GM23338 (cell line): ENCODE measurements around the gene NOL12.

Experiments
- CREB1 ChIP-seq: fragments of 250-450 bp; sonication (Bioruptor Pico); IDR thresholded peaks from 2 replicates; pipeline ENCODE4 v1.5.0; 2020; ENCODE audit warnings: low read depth, mild to moderate bottlenecking, moderate library complexity
- CTCF ChIP-seq, 2 experiments: fragments of 200-600 bp in 1 of 2; sonication (generic) in 1 of 2; conservative IDR thresholded peaks; 2 replicates each; pipeline versions ENCODE4 v1.5.1 to v1.6.1; 2016 to 2017; ENCODE audit warnings: antibody characterized with exemption in 2 of 2, low read depth in 2 of 2, mild to moderate bottlenecking in 2 of 2, moderate library complexity in 1 of 2
- ETS1 ChIP-seq: IDR thresholded peaks from 2 replicates; pipeline ENCODE4 v1.6.1; 2016; ENCODE audit warnings: antibody characterized with exemption
- EZH2 ChIP-seq: fragments of 200-600 bp; sonication (generic); IDR thresholded peaks from one replicate; pipeline ENCODE4 v1.8.0; 2017; ENCODE audit warnings: antibody characterized with exemption, mild to moderate bottlenecking, low read depth; ENCODE audit not compliant: unreplicated experiment
- EZH2phosphoT487 ChIP-seq: fragments of 200-600 bp; sonication (generic); IDR thresholded peaks from one replicate; pipeline ENCODE4 v1.8.1; 2018; ENCODE audit warnings: antibody characterized with exemption; ENCODE audit not compliant: unreplicated experiment
- JUNB ChIP-seq: IDR thresholded peaks from one replicate; pipeline ENCODE4 v1.6.1; 2016; ENCODE audit warnings: antibody characterized with exemption; ENCODE audit not compliant: unreplicated experiment
- NANOG ChIP-seq: IDR thresholded peaks from 2 replicates; pipeline ENCODE4 v1.6.1; 2016; ENCODE audit warnings: antibody characterized with exemption, borderline replicate concordance
- POLR2AphosphoS5 ChIP-seq: IDR thresholded peaks from 2 replicates; pipeline ENCODE4 v1.6.1; 2016; ENCODE audit warnings: antibody characterized with exemption, low read depth
- REST ChIP-seq: IDR thresholded peaks from one replicate; pipeline ENCODE4 v1.6.1; 2018; ENCODE audit warnings: antibody characterized with exemption; ENCODE audit not compliant: unreplicated experiment
- STAT1 ChIP-seq: IDR thresholded peaks from one replicate; pipeline ENCODE4 v1.6.1; 2016; ENCODE audit warnings: antibody characterized with exemption; ENCODE audit not compliant: unreplicated experiment
- ZNF114 ChIP-seq: fragments of 250-450 bp; sonication (Bioruptor Pico); IDR thresholded peaks from 2 replicates; pipeline ENCODE4 v1.5.0; 2020; ENCODE audit warnings: mild to moderate bottlenecking, moderate library complexity
- ZNF331 ChIP-seq: fragments of 250-450 bp; sonication (Bioruptor Pico); IDR thresholded peaks from 2 replicates; pipeline ENCODE4 v1.5.0; 2020; ENCODE audit warnings: low read depth, mild to moderate bottlenecking, moderate library complexity
- ZNF462 ChIP-seq: fragments of 250-450 bp; sonication (Bioruptor Pico); IDR thresholded peaks from 2 replicates; pipeline ENCODE4 v1.5.0; 2020; ENCODE audit warnings: mild to moderate bottlenecking, moderate library complexity

GRCh38 chr22:37725551-37726240, 39.6 kb downstream of the NOL12 start:
- TF ChIP-seq CTCF (conservative IDR thresholded peaks at IDR 0.05; ENCODE audit: low read depth in 2 of 2), result no peak
- no peak for TF ChIP-seq EZH2
- TF ChIP-seq POLR2AphosphoS5, result no peak
- no peak for TF ChIP-seq JUNB
- TF ChIP-seq ZNF331, result no peak
- no peak for TF ChIP-seq CREB1 (CRISPR knock-in tag)
- no peak for TF ChIP-seq STAT1
- no peak for TF ChIP-seq REST
- TF ChIP-seq EZH2phosphoT487, result no peak
- TF ChIP-seq ZNF114 (CRISPR knock-in tag), result no peak
- no peak for TF ChIP-seq ETS1
- no peak for TF ChIP-seq NANOG
- no peak for TF ChIP-seq ZNF462
